ENCODE measurements around the gene CACNA2D2. TPM values are rescaled to one million over a fixed set of nuclear protein-coding genes. Genes with fewer than 3 reads are reported as not detected.

Gene CACNA2D2
- total and polyA plus RNA-seq, 2 of the 13 experiments (the other 11 are each of a cell fraction or from before 2014, with no cell fraction given): not detected

DNA sequence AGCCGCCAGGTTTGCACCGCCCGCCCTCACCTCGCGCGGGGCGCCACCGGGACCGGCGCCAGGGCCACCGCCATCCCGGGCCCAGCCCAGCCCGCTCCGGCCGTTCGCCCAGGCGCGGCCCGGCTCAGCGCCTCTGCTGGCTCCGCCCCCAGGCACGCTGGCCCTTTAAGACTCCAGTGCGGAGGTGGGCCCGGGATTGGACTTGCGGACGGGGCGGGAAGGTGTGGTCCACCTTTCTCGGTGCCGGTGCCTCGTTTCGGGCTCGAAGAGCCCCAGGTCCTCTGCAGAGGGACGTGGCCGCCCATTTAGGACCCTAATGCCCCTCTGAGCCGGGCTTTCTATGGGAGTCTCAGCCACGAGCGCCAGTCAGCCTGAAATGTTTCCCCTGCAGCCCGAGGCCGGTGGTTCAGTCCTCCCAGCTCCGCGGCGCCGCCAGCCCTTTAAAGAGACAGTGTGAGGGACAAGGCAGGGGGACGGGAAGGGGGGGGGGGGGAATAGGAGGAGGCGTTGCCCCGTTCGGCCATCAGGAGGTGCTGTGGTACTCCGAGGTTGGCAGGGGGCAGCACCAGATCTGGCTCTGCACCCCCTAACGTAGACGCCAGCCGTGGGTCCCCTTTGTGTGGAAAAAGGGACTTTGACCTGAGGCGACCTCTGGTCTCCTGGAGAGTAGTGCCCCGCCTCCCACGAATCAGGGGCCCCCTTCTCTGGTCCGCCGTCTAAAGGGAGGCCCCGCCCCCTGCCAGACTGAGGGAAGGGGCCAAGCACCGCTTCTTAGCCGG is 181.9 kb downstream of the CACNA2D2 start (continued):
- TF ChIP-seq HOXA3 (CRISPR knock-in tag; IDR thresholded peaks at IDR 0.05): peak; percentile 52
- peak; percentile 95 for TF ChIP-seq MAX (IDR thresholded peaks at IDR 0.05)
- no peak; the same call in 1 of the 2 replicates for TF ChIP-seq ZNF563 (CRISPR knock-in tag; IDR thresholded peaks at IDR 0.05)
- TF ChIP-seq GFI1 (CRISPR knock-in tag; IDR thresholded peaks at IDR 0.05; ENCODE audit: borderline replicate concordance): peak; percentile 79
- no peak for TF ChIP-seq AGO2 (optimal IDR thresholded peaks at IDR 0.05; ENCODE audit: low read depth, low read length)
- TF ChIP-seq RBAK (CRISPR knock-in tag; IDR thresholded peaks at IDR 0.05): 0 out of 2 replicates have a peak, but pooled peaks have one; percentile 14
- TF ChIP-seq DNMT1 (CRISPR knock-in tag; IDR thresholded peaks at IDR 0.05): no peak
- TF ChIP-seq SMARCE1 (IDR thresholded peaks at IDR 0.05; ENCODE audit: borderline replicate concordance): no peak
- no peak for TF ChIP-seq PHB2 (IDR thresholded peaks at IDR 0.05; ENCODE audit: partially characterized antibody)
- peak; percentile 45; the same call in 1 of the 2 replicates for TF ChIP-seq FOXK1 (CRISPR knock-in tag; IDR thresholded peaks at IDR 0.05; ENCODE audit: borderline replicate concordance, low read depth)
- no peak for TF ChIP-seq FOXM1 (CRISPR knock-in tag; IDR thresholded peaks at IDR 0.05)
- TF ChIP-seq RAD51 (IDR thresholded peaks at IDR 0.05; ENCODE audit: borderline replicate concordance): no peak
- TF ChIP-seq ZNF230 (CRISPR knock-in tag; IDR thresholded peaks at IDR 0.05): no peak
- no peak for TF ChIP-seq ATM (IDR thresholded peaks at IDR 0.05; ENCODE audit: borderline replicate concordance)
- peak; percentile 66 for TF ChIP-seq MED1 (CRISPR knock-in tag; IDR thresholded peaks at IDR 0.05)
- no peak for TF ChIP-seq ZMYM4 (CRISPR knock-in tag; IDR thresholded peaks at IDR 0.05)
- no peak for TF ChIP-seq ZNF264 (CRISPR knock-in tag; IDR thresholded peaks at IDR 0.05)
- peak; percentile 95 for TF ChIP-seq PAXIP1 (CRISPR knock-in tag; conservative IDR thresholded peaks at IDR 0.05)
- no peak for TF ChIP-seq CERS6 (CRISPR knock-in tag; IDR thresholded peaks at IDR 0.05)
- TF ChIP-seq EEA1 (CRISPR knock-in tag; IDR thresholded peaks at IDR 0.05; ENCODE audit: borderline replicate concordance): no peak
- TF ChIP-seq ZBTB2 (CRISPR knock-in tag; IDR thresholded peaks at IDR 0.05; ENCODE audit: low read depth): no peak; the same call in 1 of the 2 replicates
- TF ChIP-seq, protein P1, sequence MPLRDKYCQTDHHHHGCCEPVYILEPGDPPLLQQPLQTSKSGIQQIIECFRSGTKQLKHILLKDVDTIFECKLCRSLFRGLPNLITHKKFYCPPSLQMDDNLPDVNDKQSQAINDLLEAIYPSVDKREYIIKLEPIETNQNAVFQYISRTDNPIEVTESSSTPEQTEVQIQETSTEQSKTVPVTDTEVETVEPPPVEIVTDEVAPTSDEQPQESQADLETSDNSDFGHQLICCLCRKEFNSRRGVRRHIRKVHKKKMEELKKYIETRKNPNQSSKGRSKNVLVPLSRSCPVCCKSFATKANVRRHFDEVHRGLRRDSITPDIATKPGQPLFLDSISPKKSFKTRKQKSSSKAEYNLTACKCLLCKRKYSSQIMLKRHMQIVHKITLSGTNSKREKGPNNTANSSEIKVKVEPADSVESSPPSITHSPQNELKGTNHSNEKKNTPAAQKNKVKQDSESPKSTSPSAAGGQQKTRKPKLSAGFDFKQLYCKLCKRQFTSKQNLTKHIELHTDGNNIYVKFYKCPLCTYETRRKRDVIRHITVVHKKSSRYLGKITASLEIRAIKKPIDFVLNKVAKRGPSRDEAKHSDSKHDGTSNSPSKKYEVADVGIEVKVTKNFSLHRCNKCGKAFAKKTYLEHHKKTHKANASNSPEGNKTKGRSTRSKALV (CRISPR knock-in tag; IDR thresholded peaks at IDR 0.05): 0 out of 2 replicates have a peak, but pooled peaks have one; percentile 10
- TF ChIP-seq ZSCAN25 (CRISPR knock-in tag; IDR thresholded peaks at IDR 0.05): no peak

All from HepG2 (cell line).